ENCODE data around the gene ERC2.
"Not testable (repeated sequence)": the region's sequence is repeated elsewhere in the genome, so short reads cannot be mapped to it uniquely, and the experiment has no call there.

Gene ERC2

GRCh38 chr3:55519019-55519418, 949.2 kb downstream of the ERC2 start:
- in situ Hi-C loops (cut with MboI; ENCODE audit: low sequenced_read_pairs), result no loop called here

GRCh38 chr3:55518451-55518850, 949.8 kb downstream of the ERC2 start:
- in situ Hi-C loops (cut with MboI; ENCODE audit: low sequenced_read_pairs), result no loop called here

- in situ Hi-C loops (cut with MboI; ENCODE audit: low sequenced_read_pairs), result no loop called here
These were observed 951.8 kb downstream of the ERC2 start for GRCh38 chr3:55516392-55517030.

GRCh38 chr3:55515550-55516246, 952.6 kb downstream of the ERC2 start:
- in situ Hi-C loops (cut with MboI; ENCODE audit: low sequenced_read_pairs), result no loop called here

GRCh38 chr3:55514962-55515361, 953.3 kb downstream of the ERC2 start:
- in situ Hi-C loops (cut with MboI; ENCODE audit: low sequenced_read_pairs), result no loop called here

GRCh38 chr3:55512571-55513343, 955.5 kb downstream of the ERC2 start:
- in situ Hi-C loops (cut with MboI; ENCODE audit: low sequenced_read_pairs), result no loop called here

- in situ Hi-C loops (cut with MboI; ENCODE audit: low sequenced_read_pairs), result no loop called here
These were observed 956.2 kb downstream of the ERC2 start for GRCh38 chr3:55511895-55512570.

GRCh38 chr3:55508335-55508734, 959.9 kb downstream of the ERC2 start:
- in situ Hi-C loops (cut with MboI; ENCODE audit: low sequenced_read_pairs), result no loop called here

- in situ Hi-C loops (cut with MboI; ENCODE audit: low sequenced_read_pairs), result no loop called here
These were observed 960.5 kb downstream of the ERC2 start for GRCh38 chr3:55507808-55508207.

GRCh38 chr3:55505776-55506175, 962.5 kb downstream of the ERC2 start:
- in situ Hi-C loops (cut with MboI; ENCODE audit: low sequenced_read_pairs), result no loop called here

- in situ Hi-C loops (cut with MboI; ENCODE audit: low sequenced_read_pairs), result not testable (repeated sequence)
These were observed 963.2 kb downstream of the ERC2 start for GRCh38 chr3:55505102-55505501.

GRCh38 chr3:55501905-55502304, 966.4 kb downstream of the ERC2 start:
- in situ Hi-C loops (cut with MboI; ENCODE audit: low sequenced_read_pairs), result no loop called here

GRCh38 chr3:55500555-55501330, 967.5 kb downstream of the ERC2 start:
- in situ Hi-C loops (cut with MboI; ENCODE audit: low sequenced_read_pairs), result no loop called here

GRCh38 chr3:55498520-55498919, 969.7 kb downstream of the ERC2 start:
- in situ Hi-C loops (cut with MboI; ENCODE audit: low sequenced_read_pairs), result no loop called here

GRCh38 chr3:55497250-55497649, 971.0 kb downstream of the ERC2 start:
- in situ Hi-C loops (cut with MboI; ENCODE audit: low sequenced_read_pairs), result no loop called here

GRCh38 chr3:55494976-55495375, 973.3 kb downstream of the ERC2 start:
- in situ Hi-C loops (cut with MboI; ENCODE audit: low sequenced_read_pairs), result no loop called here

- in situ Hi-C loops (cut with MboI; ENCODE audit: low sequenced_read_pairs), result no loop called here
These were observed 975.3 kb downstream of the ERC2 start for GRCh38 chr3:55492976-55493375.

- in situ Hi-C loops (cut with MboI; ENCODE audit: low sequenced_read_pairs), result no loop called here
These were observed 976.9 kb downstream of the ERC2 start for GRCh38 chr3:55491296-55491816.

GRCh38 chr3:55490276-55490913, 977.9 kb downstream of the ERC2 start:
- in situ Hi-C loops (cut with MboI; ENCODE audit: low sequenced_read_pairs), result no loop called here

GRCh38 chr3:55489798-55490132, 978.5 kb downstream of the ERC2 start:
- in situ Hi-C loops (cut with MboI; ENCODE audit: low sequenced_read_pairs), result no loop called here
